ENCODE measurements around the gene CCDC192.

DNA sequence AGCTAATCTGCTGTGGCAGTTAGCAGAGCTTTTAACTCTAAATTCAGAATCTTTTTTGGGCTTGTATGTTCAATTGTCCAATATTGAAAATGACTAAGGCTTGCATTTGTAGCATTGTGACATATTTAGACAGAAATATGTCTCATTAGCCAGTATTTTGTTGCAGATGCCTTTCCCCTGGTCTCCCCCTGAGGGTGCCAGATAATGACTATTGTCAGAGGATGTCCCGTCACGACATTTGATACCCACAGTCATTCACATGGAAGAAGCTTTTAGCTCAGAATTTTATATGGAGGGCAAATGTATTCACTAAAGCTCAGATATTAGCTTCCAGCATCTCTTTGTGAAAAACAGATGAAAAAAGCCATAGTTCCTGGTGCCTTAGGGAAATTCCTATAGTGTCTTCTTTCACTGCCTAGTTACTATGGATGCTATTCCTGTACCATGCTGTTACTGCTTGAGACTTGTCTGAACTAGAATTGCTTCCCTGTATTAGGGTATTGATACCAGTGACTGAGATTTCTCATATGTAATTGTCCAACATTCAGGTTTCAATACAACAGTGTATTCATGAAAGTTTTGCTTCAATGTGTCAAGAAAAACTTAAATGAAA lies 96.2 kb downstream of the CCDC192 start:
- TF ChIP-seq, protein P1, sequence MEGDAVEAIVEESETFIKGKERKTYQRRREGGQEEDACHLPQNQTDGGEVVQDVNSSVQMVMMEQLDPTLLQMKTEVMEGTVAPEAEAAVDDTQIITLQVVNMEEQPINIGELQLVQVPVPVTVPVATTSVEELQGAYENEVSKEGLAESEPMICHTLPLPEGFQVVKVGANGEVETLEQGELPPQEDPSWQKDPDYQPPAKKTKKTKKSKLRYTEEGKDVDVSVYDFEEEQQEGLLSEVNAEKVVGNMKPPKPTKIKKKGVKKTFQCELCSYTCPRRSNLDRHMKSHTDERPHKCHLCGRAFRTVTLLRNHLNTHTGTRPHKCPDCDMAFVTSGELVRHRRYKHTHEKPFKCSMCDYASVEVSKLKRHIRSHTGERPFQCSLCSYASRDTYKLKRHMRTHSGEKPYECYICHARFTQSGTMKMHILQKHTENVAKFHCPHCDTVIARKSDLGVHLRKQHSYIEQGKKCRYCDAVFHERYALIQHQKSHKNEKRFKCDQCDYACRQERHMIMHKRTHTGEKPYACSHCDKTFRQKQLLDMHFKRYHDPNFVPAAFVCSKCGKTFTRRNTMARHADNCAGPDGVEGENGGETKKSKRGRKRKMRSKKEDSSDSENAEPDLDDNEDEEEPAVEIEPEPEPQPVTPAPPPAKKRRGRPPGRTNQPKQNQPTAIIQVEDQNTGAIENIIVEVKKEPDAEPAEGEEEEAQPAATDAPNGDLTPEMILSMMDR (IDR thresholded peaks at IDR 0.05), result no peak
- TF ChIP-seq EP300 (IDR thresholded peaks at IDR 0.05) (no peak), POLR2AphosphoS5 (IDR thresholded peaks at IDR 0.05) (no peak), POLR2A (IDR thresholded peaks at IDR 0.05; ENCODE audit: low read depth) (no peak)

All from esophagus muscularis mucosa (tissue), 4 donors.